ENCODE measurements around the gene ACIN1. TPM values are rescaled to one million over a fixed set of nuclear protein-coding genes. Genes with fewer than 3 reads are reported as not detected.

ACIN1 gene
- total RNA-seq, 1 experiment from 2014 or later = 333 TPM

- Mint-ChIP-seq H3K4me1 (peaks cover 8 to 15% of the 10 kb centered on the region in 2 experiments), H3K27ac (no peak overlapping the region), H3K4me3 (no peak overlapping the region), H3K9me3 (no peaks in the 10 kb centered on the region), H3K36me3 (ENCODE audit: insufficient read depth in 1 of 3, low read depth in 3 of 3) (peaks cover 13 to 46% (median 25%) of the 10 kb centered on the region in 3 experiments), H3K27me3 (ENCODE audit: low read depth) (peaks cover 2% of the 10 kb centered on the region; the same call in 1 of the 2 replicates)
- no peak overlapping the region for H2BK12ac ChIP-seq (ENCODE audit: insufficient read length, low read depth, low read length)
- H4K91ac ChIP-seq (ENCODE audit: insufficient read length, low read depth, low read length) = no peak overlapping the region
- H3T11ph ChIP-seq (ENCODE audit: low read length) = no peak overlapping the region
- no peak for DNase-seq
- H3K23ac ChIP-seq (ENCODE audit: insufficient read length, low read depth, low read length) = no peak overlapping the region
- H3K4ac ChIP-seq (ENCODE audit: low read depth, low read length) = no peak overlapping the region
- no peak overlapping the region for H3K18ac ChIP-seq (ENCODE audit: insufficient read length, low read depth, low read length)
- H2AFZ ChIP-seq (ENCODE audit: low read length) = no peak overlapping the region
- H3K56ac ChIP-seq (ENCODE audit: insufficient read length, low read depth, low read length) = no peak overlapping the region
- H2BK15ac ChIP-seq (ENCODE audit: low read depth, low read length) = no peak overlapping the region
- H3K9ac ChIP-seq (ENCODE audit: extremely low read depth, insufficient read length, low read length) = no peak overlapping the region
- WGBS (ENCODE audit: extremely low coverage, insufficient read length, low lambda C conversion rate) = no CpG with 5 or more reads among the region's 5 CpGs
- no peak for TF ChIP-seq CTCF (conservative IDR thresholded peaks at IDR 0.05)
- no peak overlapping the region for H3K4me2 ChIP-seq (ENCODE audit: insufficient read depth, insufficient read length, low read length)
- H4K8ac ChIP-seq (replicated peaks; ENCODE audit: insufficient read length, low read depth, low read length) = no peak overlapping the region
- H2BK5ac ChIP-seq (ENCODE audit: insufficient read length, low read length) = no peak overlapping the region
- no peaks in the 10 kb centered on the region for H3K79me1 ChIP-seq (ENCODE audit: insufficient read depth, low read depth, low read length, poor library complexity, severe bottlenecking)
- H3K9me3 ChIP-seq (ENCODE audit: control insufficient read depth, low read depth, low read length) = no peaks in the 10 kb centered on the region
- no peak overlapping the region for H2AK5ac ChIP-seq (ENCODE audit: insufficient read length, low read length)
- no peak overlapping the region for H2BK20ac ChIP-seq (ENCODE audit: low read depth, low read length, poor library complexity, severe bottlenecking)
- H3K27ac ChIP-seq (ENCODE audit: insufficient read length, low read depth, low read length) = no peak overlapping the region
- no peaks in the 10 kb centered on the region for H3K27me3 ChIP-seq (ENCODE audit: insufficient read depth, low read length)
- H4K20me1 ChIP-seq (ENCODE audit: control insufficient read depth, insufficient read depth, insufficient read length) = no peaks in the 10 kb centered on the region
- no peaks in the 10 kb centered on the region for H3K79me2 ChIP-seq (ENCODE audit: insufficient read depth, low read length)
- H3K14ac ChIP-seq (ENCODE audit: insufficient read depth, low read length) = no peak overlapping the region
- no peaks in the 10 kb centered on the region; the same call in 1 of the 2 replicates for H3K4me1 ChIP-seq (ENCODE audit: insufficient read depth, low read length)
- H4K5ac ChIP-seq (ENCODE audit: insufficient read length, low read depth, low read length) = no peak overlapping the region
- H3K23me2 ChIP-seq (ENCODE audit: insufficient read length, low read depth, low read length, poor library complexity, severe bottlenecking) = peaks cover 3% of the 10 kb centered on the region
- no peak overlapping the region for H2BK120ac ChIP-seq (ENCODE audit: low read depth, low read length, poor library complexity, severe bottlenecking)
Measured at GRCh38 chr14:23051141-23052057, 43.5 kb downstream of the ACIN1 start.
